ENCODE results near the gene SLC9A9.
A peak's percentile ranks its signal among the peaks of the same experiment; 100 is the strongest.

The SLC9A9 gene

GRCh38 chr3:143634991-143635390, 213.3 kb downstream of the SLC9A9 start:
- DNase-seq = no peak

GRCh38 chr3:143634427-143634826, 213.8 kb downstream of the SLC9A9 start:
- no peak for DNase-seq

DNA sequence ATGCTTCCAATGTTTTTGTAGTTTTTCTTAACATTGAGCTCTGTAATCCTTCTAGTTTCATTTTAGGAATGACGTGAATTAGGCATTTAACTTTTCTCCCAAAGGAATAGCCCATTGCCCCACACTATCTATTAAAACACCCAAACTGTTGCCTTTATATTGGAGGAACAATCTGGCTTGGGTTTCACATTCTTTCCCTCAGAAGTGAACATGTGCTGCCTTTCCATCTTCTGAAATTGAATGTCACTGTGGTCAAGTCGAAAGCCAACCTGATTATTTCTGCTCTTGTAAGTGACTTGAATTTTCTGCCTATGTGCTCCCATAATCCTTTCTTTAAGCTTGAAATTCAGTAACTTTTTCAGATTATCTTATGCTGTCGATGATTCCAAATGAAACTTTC, 214.5 kb downstream of the SLC9A9 start:
- no peak for DNase-seq

DNA sequence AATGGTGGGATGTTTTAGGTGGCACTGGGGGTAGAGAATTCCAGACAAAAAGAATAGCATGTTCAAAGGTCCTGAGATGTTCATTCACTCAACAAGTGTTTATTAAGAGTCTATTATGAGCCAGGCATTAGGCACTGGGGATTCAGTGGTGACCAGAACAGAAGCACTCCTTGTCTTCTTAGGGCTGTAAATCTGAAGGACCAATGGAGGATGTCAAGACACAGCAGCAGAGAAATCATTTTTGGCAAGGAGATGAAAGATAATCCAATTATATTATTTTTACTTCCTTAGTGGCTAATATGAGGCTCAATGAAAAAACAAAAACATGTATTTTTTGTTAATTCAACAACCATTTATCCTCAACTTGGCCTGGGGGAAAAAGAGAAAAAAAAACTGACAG, 218.5 kb downstream of the SLC9A9 start:
- DNase-seq = no peak

DNA sequence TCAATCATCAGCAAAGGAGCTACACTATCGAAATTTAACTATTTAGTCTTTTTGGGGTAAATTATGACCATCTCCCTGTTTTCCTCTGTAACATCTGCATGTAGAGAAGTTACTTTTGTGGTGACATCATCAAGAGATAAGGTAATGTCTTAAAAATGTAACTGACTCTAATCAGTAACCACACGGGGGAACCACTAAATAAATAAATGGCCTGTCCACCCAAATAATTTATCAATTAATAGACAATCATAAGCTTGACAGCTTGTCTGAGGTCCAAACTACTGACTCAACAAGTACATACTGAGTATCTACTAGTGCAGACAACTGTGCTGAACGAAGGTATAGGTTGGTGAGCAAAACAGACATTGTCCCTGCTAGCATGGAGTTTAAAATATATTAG, 219.3 kb downstream of the SLC9A9 start:
- DNase-seq = no peak

GRCh38 chr3:143627336-143627735, 220.9 kb downstream of the SLC9A9 start:
- no peak for DNase-seq

DNA sequence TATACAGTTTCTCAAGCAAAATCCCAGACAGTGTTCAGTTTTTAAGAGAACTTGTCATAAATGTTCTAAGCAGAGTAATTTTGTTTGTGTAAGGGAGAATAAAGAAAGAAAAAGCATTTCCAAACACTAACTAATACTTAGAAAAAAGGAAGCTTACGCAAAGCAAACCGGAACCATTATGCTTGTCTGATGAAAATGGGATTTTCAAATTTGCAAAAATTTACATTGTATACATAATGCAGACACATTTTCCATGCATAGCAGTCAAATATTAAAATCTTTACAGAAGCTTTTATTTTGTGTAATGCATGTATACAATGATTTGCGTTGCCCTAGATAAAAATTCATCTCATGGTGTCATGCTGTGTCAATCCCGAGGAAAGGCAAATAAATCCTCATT, 229.0 kb downstream of the SLC9A9 start:
- DNase-seq = no peak

DNA sequence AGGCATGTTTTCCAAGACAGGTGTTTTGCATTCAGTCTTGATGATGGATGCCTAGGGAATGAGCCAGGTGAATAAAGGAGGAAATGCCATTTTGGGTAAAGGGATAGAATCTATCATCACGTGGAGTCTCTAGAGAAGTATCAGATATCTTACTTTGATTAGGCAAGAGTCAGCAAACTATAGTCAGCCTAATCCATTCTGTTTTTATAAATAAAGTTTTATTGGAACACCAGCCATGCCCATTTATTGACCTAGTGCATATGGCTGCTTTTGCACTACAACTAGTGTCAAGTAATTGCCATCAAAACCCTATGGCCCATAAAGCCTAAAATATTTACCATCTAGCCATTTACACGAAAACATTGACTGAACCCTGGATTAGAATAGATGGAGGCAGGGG, 231.2 kb downstream of the SLC9A9 start:
- no peak for DNase-seq

DNA sequence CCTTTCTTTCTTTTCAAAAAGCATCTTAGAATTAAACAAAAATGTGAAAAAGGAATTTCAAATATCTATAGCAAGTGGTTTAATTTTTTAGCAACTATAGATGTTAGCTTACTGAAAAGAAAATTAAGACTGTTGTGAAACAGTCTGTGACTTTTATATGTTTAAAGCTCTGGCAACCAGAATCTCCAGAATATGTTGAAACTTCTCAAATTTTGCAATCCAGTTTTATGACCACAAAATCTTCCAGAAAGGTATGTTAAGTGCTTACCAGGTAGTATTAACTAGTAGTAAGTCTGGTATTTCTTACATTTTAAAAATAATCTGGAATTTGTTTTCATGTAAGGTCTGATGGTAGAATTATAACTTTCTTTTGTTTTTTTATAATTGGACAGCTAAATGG, 235.0 kb downstream of the SLC9A9 start:
- no peak for DNase-seq

- DNase-seq = no peak
Observed at GRCh38 chr3:143612541-143612940, 235.7 kb downstream of the SLC9A9 start.

DNA sequence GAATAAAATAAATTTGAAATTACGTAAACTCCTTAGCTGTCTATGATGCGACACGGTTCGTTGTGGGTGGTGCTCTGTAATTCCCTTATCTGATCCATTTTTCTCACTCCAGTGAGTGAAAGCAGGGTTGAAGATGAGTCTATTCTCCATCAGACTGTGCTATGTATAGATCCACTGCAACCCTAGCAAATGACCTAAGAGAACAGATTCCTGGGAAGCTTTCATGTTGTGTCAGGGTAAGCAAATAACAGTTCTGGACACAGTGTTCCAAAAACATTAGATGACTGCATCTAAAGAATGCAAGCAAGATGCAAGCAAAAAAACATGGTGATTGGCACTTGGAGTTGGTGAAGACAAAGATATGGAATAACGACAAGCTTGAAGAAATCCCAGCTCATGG, 239.3 kb downstream of the SLC9A9 start:
- no peak for DNase-seq

GRCh38 chr3:143605233-143605950, 242.9 kb downstream of the SLC9A9 start:
- no peak for DNase-seq

DNA sequence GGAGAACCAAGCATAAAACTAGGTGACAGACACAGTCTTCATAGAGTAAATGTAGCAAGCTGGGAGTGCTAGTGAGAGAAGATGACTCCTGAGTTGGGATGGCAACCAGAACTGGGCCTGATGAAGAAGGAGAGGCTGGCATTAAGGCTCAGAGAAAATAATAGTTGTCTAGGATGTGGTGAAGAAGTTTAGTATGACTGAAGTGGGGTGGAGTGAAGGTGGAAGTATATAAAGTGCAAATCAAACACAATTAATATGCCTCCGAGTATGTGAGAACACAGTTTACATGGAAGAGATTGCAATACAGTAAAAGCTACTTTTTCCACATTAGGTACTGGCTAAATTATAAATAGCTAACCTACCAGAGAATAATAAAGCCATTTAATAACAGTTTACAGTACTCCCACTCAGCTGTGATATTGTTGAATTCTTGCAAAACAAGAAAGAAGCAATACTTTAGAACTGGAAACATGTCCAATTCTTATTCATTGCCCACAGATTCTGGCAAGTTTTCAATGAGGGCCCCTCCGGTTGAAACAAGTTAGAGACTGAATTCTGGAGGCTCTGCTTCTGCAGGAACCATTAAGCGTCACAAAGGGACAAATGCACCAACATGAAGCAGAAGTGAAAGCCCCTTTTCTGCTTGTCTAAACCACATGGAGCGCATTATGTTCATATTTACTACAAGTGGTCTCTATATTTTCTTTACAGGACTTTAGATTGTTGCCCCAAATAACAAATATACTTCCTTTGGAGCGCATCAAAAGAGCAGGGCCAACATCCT, 243.7 kb downstream of the SLC9A9 start:
- DNase-seq = no peak

DNA sequence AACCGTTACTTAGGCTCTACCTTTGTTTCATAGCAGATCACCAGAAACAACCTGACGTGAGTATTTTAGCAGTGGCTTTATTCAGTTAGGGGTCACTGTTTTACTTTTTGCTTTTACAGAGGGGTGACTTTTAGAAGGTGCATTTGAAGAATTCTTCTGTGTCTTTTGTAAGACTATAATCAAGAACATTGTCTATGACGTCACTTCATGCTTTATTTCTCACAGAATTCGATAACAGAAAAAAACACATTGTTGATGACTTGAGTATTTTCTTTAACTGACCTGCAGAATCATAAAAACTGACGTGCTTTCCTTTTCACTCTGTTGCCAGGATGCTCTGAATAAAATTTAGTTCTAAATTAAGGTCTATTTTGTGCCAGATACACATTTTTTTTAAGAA, 244.5 kb downstream of the SLC9A9 start:
- DNase-seq = no peak

DNA sequence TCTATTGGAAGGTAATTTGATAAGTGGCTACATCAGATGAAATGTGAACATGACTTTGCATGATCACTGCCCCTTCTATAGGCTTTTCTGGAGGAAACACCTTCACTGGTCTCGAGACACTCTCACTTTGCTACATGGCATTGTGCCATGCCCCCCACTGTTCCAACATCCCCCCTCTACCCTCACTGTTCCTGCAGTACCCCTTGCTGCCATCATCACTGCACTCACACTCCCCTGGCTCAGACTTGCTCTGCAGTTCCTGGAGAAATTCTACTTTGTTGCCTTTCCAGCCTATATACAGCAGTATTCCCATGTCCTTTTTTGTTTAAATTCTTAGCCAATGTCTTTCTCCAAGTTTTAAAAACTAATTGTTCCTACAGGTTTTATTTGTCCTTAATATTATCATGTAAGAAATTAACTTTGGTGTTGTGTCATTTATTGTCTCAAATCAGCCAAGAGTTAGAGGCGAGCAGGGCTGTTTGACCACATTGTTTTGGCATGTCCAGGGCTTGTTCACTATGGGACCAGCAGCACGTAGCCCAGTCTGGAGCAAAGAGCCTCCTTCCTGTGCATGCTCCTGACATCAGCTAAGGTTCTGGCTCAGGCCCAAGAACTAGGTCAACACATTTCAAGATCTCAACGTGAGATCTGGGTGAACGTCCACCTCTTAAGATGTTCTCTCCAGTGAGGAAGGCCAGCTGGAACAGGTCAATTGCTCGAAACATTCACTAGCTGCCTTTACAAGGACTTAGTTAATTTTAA, 246.4 kb downstream of the SLC9A9 start:
- DNase-seq = no peak

DNA sequence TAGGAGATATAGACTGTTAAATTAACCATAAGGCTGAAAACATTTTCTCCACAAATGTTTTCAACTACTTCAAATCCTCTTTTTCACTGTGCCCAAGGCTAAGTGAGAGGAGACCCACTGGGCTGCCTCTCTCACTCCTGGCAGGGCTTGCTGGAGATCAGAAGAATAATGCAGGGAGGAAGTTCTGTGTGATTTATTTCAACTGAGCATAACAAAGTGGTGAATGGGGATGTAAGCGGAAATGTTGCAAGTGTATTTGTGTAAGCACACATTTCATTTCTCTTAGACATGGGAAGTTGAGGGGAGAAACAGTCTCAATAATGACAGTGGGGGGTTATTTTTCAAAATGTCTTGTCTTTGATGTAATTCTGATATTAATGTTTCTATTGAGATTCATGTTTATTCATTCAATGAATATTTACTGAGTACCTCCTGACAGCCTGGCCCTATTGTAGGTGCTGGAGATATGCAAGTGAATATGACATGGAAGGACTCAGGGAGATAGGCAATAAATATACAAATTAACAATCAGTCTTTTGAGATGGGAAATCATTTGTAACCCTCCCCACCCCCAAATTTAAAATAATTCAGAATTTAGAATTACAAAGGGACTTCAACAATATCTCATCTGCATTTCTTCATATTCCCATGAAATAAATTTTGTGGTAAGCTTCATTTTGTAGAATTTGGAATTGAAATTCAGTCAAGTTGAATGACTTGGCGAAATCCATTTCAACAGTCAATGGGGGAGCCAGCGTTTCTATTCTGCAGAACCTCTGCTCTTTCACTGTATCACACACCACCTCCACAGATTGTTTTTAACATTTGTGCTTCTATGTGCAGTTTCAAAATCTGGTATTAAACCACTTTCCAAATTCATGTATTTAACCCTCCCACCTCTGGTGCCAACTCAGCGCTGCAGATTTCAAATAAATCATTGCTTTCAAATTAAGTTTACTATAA, 247.2 kb downstream of the SLC9A9 start:
- DNase-seq = no peak

DNA sequence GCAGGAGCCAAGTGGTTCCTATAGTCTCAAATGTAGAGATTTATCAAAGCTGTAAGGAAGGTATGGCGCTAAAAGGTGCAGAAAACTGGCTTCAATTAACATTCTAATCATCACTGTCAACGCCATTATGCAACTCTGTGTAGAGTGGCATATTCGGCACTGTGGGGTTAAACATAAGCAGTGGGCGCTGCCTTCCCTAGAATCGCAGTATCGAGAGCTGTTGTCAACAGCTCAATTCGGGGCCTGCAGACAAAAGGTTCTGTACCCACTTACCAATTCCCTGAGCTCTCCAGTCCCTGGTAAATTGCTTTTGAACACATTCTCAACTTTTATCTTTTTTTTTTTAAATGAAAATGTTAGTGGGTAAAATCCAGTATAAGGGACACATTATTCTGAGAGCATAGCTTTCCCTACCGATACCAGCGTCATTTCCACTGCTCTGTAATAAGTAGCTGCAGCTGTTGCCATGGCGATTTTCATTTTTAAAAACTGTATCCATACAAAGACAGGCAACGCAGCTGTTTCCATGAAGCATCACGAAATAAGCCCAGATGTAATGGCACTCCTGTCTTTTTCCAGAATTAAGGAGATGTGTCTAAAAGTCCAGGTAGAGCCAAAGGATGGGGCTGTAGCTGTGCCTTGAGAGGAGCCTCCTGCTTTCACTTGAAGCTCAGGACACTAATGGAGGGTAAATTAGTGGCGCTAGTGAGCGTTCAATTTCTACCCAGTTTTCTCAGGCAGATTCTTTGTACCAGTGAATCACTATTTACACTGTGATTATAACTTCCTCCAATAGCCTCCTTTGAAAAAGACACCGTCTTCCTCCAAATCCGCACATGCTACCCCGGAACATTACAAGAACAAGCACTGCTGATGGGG, 250.3 kb downstream of the SLC9A9 start:
- DNase-seq = no peak

DNA sequence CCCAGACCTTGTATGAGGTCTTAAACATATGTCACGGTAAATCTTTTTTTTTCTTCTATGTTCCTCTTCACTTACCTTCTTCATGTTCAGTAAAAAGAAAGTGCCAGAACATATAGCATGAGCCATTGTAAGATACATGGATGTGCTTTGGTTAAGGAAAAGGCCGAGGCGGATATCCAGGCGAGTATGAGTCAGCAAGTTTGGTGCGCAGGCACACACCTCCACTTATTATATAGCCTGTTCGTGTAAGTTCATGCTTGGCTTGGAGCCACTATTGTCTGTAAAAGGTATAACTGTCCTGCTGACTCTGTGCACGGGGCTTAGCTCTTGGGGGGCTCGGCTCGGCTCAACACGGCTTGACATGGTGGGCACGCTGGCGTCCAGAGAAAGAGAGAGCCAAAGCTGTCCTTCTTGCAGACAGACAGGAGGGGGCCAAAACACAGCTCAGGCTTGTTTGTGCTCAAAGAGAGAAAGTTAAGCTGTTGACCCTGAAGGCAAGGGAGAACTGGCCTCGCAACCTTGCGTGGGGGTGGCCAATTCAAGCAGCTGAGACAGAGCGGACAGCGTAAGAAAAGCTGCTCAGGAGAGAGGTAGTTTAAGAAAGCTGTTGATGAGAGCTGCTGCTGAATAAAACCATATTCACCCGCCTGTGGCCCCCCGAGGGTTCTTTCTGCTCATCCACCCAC, 251.2 kb downstream of the SLC9A9 start:
- DNase-seq = no peak

DNA sequence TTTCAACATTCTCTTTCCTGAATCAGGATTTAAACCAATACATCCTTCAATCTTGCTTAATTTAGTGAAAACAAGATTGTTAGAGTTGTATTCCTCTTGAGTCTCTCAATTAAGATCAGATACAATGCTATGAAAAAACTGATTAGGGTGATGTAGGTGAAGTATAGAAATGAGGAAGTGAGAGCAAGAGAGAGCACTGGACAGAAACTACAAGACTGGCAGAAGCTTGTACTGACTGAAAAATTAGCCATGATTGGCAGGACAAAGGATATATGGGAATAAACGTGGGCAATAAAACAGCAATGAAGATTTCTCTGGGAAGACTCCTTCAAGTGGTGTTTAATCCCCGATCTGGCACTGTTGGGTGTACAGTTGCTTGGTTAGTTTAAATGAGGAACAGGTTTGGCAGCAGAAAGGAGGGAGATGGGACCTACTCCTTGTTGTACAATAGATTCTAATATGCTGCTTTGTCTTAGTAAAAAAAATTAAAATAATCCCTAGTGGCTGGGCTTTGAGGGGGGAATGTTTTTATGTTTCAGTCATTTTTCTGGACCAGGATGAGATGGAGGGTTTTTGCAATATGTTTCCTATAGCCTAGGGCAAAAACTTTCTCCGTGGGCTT, 252.7 kb downstream of the SLC9A9 start:
- peak; percentile 36 for DNase-seq

GRCh38 chr3:143594206-143594605, 254.1 kb downstream of the SLC9A9 start:
- DNase-seq = no peak
